GM12892 (cell line): ENCODE data around the gene GPC5.

Experiments
- POLR2A ChIP-seq: IDR thresholded peaks from 2 replicates; pipeline ENCODE4 v1.6.1; 2011; ENCODE audit warnings: low read depth, low read length, control low read depth
- POLR2AphosphoS5 ChIP-seq: IDR thresholded peaks from 2 replicates; pipeline ENCODE4 v1.6.1; 2011; ENCODE audit warnings: low read depth, low read length, control low read depth
- TAF1 ChIP-seq: IDR thresholded peaks from 2 replicates; pipeline ENCODE4 v1.6.1; 2011; ENCODE audit warnings: low read depth, mild to moderate bottlenecking, control low read depth, low read length, borderline replicate concordance

- TF ChIP-seq POLR2A (no peak), POLR2AphosphoS5 (no peak), TAF1 (no peak)
Observed at GRCh38 chr13:91709180-91709579, 310.8 kb downstream of the GPC5 start.
